Renal cortical epithelial cell (primary cell): Measurements from ENCODE around the gene PAPLN. TPM values are rescaled to one million over a fixed set of nuclear protein-coding genes. Genes with fewer than 3 reads are reported as not detected.
"Not testable (repeated sequence)": the region's sequence is repeated elsewhere in the genome, so short reads cannot be mapped to it uniquely, and the experiment has no call there.

Source experiments
- DNase-seq: peaks from one replicate; pipeline ENCODE4 v3.0.0-alpha.2; 2011; ENCODE audit warnings: low read depth
- total RNA-seq: library from RNA; depleted of rRNA; stranded (reverse); fragments of >200 nt; gene quantifications from 2 replicates; pipeline ENCODE4 v1.2.3, GENCODE V29; 2014

The PAPLN gene
- total RNA-seq, 1 donor from 2014 or later: 164 TPM

- DNase-seq: no peak
These were observed 52.4 kb downstream of the PAPLN start for GRCh38 chr14:73289729-73290128.

GRCh38 chr14:73290279-73290678, 53.0 kb downstream of the PAPLN start:
- DNase-seq: no peak

- DNase-seq: peak; percentile 51
These were observed 56.8 kb downstream of the PAPLN start for GRCh38 chr14:73293782-73294781.

GRCh38 chr14:73295198-73295796, 58.0 kb downstream of the PAPLN start:
- DNase-seq: peak; percentile 56

- no peak for DNase-seq
These were observed 68.2 kb downstream of the PAPLN start for GRCh38 chr14:73305499-73305898.

- DNase-seq: no peak
These were observed 70.0 kb downstream of the PAPLN start for GRCh38 chr14:73307261-73307660.

- DNase-seq: not testable (repeated sequence)
These were observed 71.9 kb downstream of the PAPLN start for GRCh38 chr14:73309207-73309606.

GRCh38 chr14:73311708-73312030, 74.4 kb downstream of the PAPLN start:
- no peak for DNase-seq

- DNase-seq: no peak
These were observed 75.4 kb downstream of the PAPLN start for GRCh38 chr14:73312687-73313086.

- DNase-seq: no peak
These were observed 75.8 kb downstream of the PAPLN start for GRCh38 chr14:73313151-73313550.

- DNase-seq: no peak
These were observed 86.6 kb downstream of the PAPLN start for GRCh38 chr14:73323896-73324399.

Other genes with a start within 250 kb of the PAPLN start
- 8.9 and 34.1 TPM in 2 replicates for gene ZFYVE1, start 210.4 kb upstream of the PAPLN start, total RNA-seq
- 22.1 and 47.2 TPM in 2 replicates for gene RBM25, start 179.0 kb upstream of the PAPLN start, total RNA-seq
- 92.6 and 113 TPM in 2 replicates for gene PSEN1, start 101.0 kb upstream of the PAPLN start, total RNA-seq
- gene NUMB, start 221.0 kb downstream of the PAPLN start, total RNA-seq: 17.7 and 53.9 TPM in 2 replicates